HepG2 (cell line): ENCODE data around the gene ATP2B2. TPM values are rescaled to one million over a fixed set of nuclear protein-coding genes. Genes with fewer than 3 reads are reported as not detected.

Source experiments
- CREB1 ChIP-seq, 2 experiments: fragments of 450-650 bp in 1 of 2; IDR thresholded peaks; 2 replicates each; pipeline ENCODE4 v1.6.1; 2016 to 2017; ENCODE audit warnings: control low read depth in 1 of 2, mild to moderate bottlenecking in 1 of 2, missing compliant biosample characterization in 1 of 2, missing genetic modification characterization in 1 of 2
- CSRNP1 ChIP-seq: sonication (generic); formaldehyde crosslinking; IDR thresholded peaks from 2 replicates; pipeline ENCODE4 v1.8.1; 2023; ENCODE audit warnings: mild to moderate bottlenecking, missing genetic modification reagents
- FOXK1 ChIP-seq: sonication (generic); formaldehyde crosslinking; IDR thresholded peaks from 2 replicates; pipeline ENCODE4 v1.4.0; 2020; ENCODE audit warnings: low read depth, missing genetic modification reagents, borderline replicate concordance
- MEIS1 ChIP-seq: sonication (generic); formaldehyde crosslinking; IDR thresholded peaks from 2 replicates; pipeline ENCODE4 v1.9.0; 2021; ENCODE audit warnings: mild to moderate bottlenecking, missing genetic modification reagents, moderate library complexity, borderline replicate concordance
- MEIS2 ChIP-seq: sonication (generic); formaldehyde crosslinking; IDR thresholded peaks from 2 replicates; pipeline ENCODE4 v1.9.0; 2021; ENCODE audit warnings: mild to moderate bottlenecking, missing genetic modification reagents
- PHF21A ChIP-seq: sonication (generic); formaldehyde crosslinking; IDR thresholded peaks from 2 replicates; pipeline ENCODE4 v1.5.0; 2020; ENCODE audit warnings: mild to moderate bottlenecking, missing genetic modification reagents
- TSC22D2 ChIP-seq: sonication (generic); formaldehyde crosslinking; IDR thresholded peaks from 2 replicates; pipeline ENCODE4 v1.5.1; 2020; ENCODE audit warnings: missing genetic modification reagents, mild to moderate bottlenecking, borderline replicate concordance
- UBTF ChIP-seq: sonication (generic); formaldehyde crosslinking; IDR thresholded peaks from 2 replicates; pipeline ENCODE4 v1.4.0; 2020; ENCODE audit warnings: mild to moderate bottlenecking, missing genetic modification reagents
- ZC3H4 ChIP-seq: sonication (generic); formaldehyde crosslinking; IDR thresholded peaks from 2 replicates; pipeline ENCODE4 v1.4.0; 2020; ENCODE audit warnings: missing genetic modification reagents, borderline replicate concordance
- ZNF124 ChIP-seq: sonication (generic); formaldehyde crosslinking; IDR thresholded peaks from 2 replicates; pipeline ENCODE4 v1.4.0; 2020; ENCODE audit warnings: missing genetic modification reagents
- ZNF225 ChIP-seq: sonication (generic); formaldehyde crosslinking; IDR thresholded peaks from 2 replicates; pipeline ENCODE4 v1.4.0; 2020; ENCODE audit warnings: mild to moderate bottlenecking, missing genetic modification reagents
- ZNF629 ChIP-seq: sonication (generic); formaldehyde crosslinking; conservative IDR thresholded peaks from 2 replicates; pipeline ENCODE4 v1.5.0; 2020; ENCODE audit warnings: missing genetic modification reagents
- polyA plus RNA-seq, 8 experiments: library from polyadenylated mRNA; depleted of rRNA in 3 of 8; stranded (reverse) in 7 of 8; unstranded in 1 of 8; fragments of >200 nt; fragmentation: Illumina TruSeq in 4 of 8; extraction: Trizol in 4 of 8; gene quantifications; 2 replicates each; pipeline versions ENCODE4 v1.2.1 to v1.2.3, GENCODE V29; 2011 to 2016; ENCODE audit warnings: low read depth in 4 of 8, missing spikeins in 1 of 8, mixed read lengths in 1 of 8; ENCODE audit not compliant: insufficient read depth in 1 of 8
- total RNA-seq, 5 experiments: library from RNA; depleted of rRNA; stranded (reverse); fragments of >200 nt; fragmentation: Illumina TruSeq; extraction: Trizol; gene quantifications; 2 replicates each; pipeline ENCODE4 v1.2.3, GENCODE V29; 2016; ENCODE audit warnings: low read depth in 1 of 5
- TF ChIP-seq, protein P1 (sequence below): sonication (generic); formaldehyde crosslinking; IDR thresholded peaks from 2 replicates; pipeline ENCODE4 v1.5.1; 2020; ENCODE audit warnings: missing genetic modification reagents, mild to moderate bottlenecking, borderline replicate concordance
- TF ChIP-seq, protein P2 (sequence below): sonication (generic); formaldehyde crosslinking; IDR thresholded peaks from 2 replicates; pipeline ENCODE4 v1.8.0; 2022; ENCODE audit warnings: mild to moderate bottlenecking, missing genetic modification reagents
- TF ChIP-seq, protein P3 (sequence below): sonication (generic); formaldehyde crosslinking; IDR thresholded peaks from 2 replicates; pipeline ENCODE4 v1.4.0; 2020; ENCODE audit warnings: missing genetic modification reagents, low read depth, mild to moderate bottlenecking, borderline replicate concordance
- TF ChIP-seq, protein P4 (sequence below): sonication (generic); formaldehyde crosslinking; IDR thresholded peaks from 2 replicates; pipeline ENCODE4 v1.4.0; 2020; ENCODE audit warnings: missing genetic modification reagents

Gene ATP2B2
- total and polyA plus RNA-seq, 2 of the 13 experiments (the other 11 are each of a cell fraction or from before 2014, with no cell fraction given) = 1.5 to 2.3 TPM

- TF ChIP-seq MEIS2 (CRISPR knock-in tag) (peak; percentile 98), FOXK1 (peak; percentile 96; the same call in 1 of the 2 replicates), ZNF225 (CRISPR knock-in tag) (peak; percentile 79; the same call in 1 of the 2 replicates), ZNF629 (CRISPR knock-in tag) (peak; percentile 56), ZC3H4 (CRISPR knock-in tag) (peak; percentile 85; the same call in 1 of the 2 replicates), CREB1 (IDR thresholded peaks at IDR 0.05) (no peak), CREB1 (CRISPR knock-in tag; IDR thresholded peaks at IDR 0.05) (no peak), UBTF (CRISPR knock-in tag) (no peak), CSRNP1 (no peak; the same call in 1 of the 2 replicates), TSC22D2 (CRISPR knock-in tag) (peak; percentile 99), ZNF124 (peak; percentile 96), PHF21A (no peak), MEIS1 (CRISPR knock-in tag) (0 out of 2 replicates have a peak, but pooled peaks have one; percentile 43)
- TF ChIP-seq, protein P1, sequence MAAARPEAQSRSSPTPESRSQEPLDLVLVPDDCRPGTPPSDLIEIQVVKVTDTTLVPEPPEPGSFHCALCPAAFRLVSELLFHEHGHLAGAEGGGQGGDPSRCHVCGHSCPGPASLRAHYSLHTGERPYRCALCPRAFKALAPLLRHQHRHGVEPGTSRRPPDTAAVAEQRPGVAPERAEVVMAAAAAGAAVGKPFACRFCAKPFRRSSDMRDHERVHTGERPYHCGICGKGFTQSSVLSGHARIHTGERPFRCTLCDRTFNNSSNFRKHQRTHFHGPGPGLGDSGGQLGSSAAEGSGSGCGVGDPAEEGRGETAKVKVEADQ (CRISPR knock-in tag) = peak; percentile 82; the same call in 1 of the 2 replicates
- TF ChIP-seq, protein P2, sequence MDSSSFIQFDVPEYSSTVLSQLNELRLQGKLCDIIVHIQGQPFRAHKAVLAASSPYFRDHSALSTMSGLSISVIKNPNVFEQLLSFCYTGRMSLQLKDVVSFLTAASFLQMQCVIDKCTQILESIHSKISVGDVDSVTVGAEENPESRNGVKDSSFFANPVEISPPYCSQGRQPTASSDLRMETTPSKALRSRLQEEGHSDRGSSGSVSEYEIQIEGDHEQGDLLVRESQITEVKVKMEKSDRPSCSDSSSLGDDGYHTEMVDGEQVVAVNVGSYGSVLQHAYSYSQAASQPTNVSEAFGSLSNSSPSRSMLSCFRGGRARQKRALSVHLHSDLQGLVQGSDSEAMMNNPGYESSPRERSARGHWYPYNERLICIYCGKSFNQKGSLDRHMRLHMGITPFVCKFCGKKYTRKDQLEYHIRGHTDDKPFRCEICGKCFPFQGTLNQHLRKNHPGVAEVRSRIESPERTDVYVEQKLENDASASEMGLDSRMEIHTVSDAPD (CRISPR knock-in tag) = no peak
- TF ChIP-seq, protein P3, sequence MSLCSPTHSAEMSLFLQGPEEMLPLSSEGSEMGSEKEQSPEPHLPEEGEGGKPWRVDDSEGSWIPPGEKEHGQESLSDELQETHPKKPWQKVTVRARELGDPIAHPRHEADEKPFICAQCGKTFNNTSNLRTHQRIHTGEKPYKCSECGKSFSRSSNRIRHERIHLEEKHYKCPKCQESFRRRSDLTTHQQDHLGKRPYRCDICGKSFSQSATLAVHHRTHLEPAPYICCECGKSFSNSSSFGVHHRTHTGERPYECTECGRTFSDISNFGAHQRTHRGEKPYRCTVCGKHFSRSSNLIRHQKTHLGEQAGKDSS (CRISPR knock-in tag) = 0 out of 2 replicates have a peak, but pooled peaks have one; percentile 80
- TF ChIP-seq, protein P4, sequence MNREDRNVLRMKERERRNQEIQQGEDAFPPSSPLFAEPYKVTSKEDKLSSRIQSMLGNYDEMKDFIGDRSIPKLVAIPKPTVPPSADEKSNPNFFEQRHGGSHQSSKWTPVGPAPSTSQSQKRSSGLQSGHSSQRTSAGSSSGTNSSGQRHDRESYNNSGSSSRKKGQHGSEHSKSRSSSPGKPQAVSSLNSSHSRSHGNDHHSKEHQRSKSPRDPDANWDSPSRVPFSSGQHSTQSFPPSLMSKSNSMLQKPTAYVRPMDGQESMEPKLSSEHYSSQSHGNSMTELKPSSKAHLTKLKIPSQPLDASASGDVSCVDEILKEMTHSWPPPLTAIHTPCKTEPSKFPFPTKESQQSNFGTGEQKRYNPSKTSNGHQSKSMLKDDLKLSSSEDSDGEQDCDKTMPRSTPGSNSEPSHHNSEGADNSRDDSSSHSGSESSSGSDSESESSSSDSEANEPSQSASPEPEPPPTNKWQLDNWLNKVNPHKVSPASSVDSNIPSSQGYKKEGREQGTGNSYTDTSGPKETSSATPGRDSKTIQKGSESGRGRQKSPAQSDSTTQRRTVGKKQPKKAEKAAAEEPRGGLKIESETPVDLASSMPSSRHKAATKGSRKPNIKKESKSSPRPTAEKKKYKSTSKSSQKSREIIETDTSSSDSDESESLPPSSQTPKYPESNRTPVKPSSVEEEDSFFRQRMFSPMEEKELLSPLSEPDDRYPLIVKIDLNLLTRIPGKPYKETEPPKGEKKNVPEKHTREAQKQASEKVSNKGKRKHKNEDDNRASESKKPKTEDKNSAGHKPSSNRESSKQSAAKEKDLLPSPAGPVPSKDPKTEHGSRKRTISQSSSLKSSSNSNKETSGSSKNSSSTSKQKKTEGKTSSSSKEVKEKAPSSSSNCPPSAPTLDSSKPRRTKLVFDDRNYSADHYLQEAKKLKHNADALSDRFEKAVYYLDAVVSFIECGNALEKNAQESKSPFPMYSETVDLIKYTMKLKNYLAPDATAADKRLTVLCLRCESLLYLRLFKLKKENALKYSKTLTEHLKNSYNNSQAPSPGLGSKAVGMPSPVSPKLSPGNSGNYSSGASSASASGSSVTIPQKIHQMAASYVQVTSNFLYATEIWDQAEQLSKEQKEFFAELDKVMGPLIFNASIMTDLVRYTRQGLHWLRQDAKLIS = no peak
Measured at GRCh38 chr3:10459954-10460754, 45.2 kb downstream of the ATP2B2 start (continued).
